SK-N-MC (cell line): Measurements from ENCODE around the gene MCF2L.

Experiments
- EZH2 ChIP-seq: fragments of 200-600 bp; sonication (generic); IDR thresholded peaks from one replicate; pipeline ENCODE4 v1.6.1; 2017; ENCODE audit warnings: antibody characterized with exemption
- FOXP2 ChIP-seq: optimal IDR thresholded peaks from 2 replicates; pipeline ENCODE3; 2011; ENCODE audit warnings: mild to moderate bottlenecking, moderate library complexity; ENCODE audit not compliant: insufficient read depth; ENCODE audit errors: extremely low read length, control extremely low read depth
- POLR2AphosphoS5 ChIP-seq: IDR thresholded peaks from 2 replicates; pipeline ENCODE4 v1.6.1; 2012; ENCODE audit warnings: mild to moderate bottlenecking, low read depth, low read length, borderline replicate concordance

DNA sequence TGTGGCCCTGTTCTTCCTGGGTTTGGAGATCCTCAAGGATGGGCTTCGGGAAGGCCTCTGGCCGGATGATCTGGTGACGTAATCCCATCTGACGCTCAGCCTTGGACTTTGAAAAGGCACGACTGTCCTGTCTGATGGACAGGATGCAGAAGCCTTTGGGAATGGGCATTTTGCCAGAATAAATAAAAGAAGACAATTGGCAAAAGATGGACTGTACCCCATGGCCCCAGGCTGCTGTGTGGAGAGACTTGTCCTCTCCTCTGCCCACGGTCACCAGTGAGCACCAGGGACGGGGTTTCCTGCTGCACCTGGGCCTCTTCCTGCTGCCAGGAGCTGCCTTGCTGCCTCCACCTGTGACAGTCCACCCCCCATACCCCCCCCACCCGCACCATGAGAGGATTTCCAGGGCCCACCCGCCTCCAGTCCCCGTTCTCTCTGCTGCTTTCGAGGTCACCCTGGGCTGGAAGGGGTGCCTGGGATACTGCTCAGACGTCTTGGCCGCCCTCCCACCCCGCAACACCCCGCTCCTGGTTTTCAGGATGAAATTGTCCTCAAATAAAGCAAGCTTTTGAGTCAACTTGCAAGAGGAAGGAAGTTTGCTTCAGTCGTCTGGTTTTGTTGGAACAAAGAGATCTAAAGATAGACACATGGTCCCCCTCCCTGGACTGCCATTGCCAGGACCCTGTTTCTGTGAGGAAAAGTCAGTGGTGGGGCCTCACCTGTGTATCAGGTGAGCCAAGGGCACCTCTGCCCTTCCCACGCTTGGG lies 40.9 kb downstream of the MCF2L start:
- TF ChIP-seq EZH2, result no peak
- TF ChIP-seq POLR2AphosphoS5, result no peak
- no peak for TF ChIP-seq FOXP2
